OCI-LY3 (cell line): ENCODE measurements around the gene CCDC28A.

Experiments
- EZH2phosphoT487 ChIP-seq: fragments of 200-600 bp; shearing (Covaris generic); IDR thresholded peaks from 2 replicates; pipeline ENCODE4 v1.6.1; 2018; ENCODE audit warnings: antibody characterized with exemption, mixed run types, low read depth
- TF ChIP-seq, protein P1 (sequence below): fragments of 200-600, 300-600 bp; sonication (generic); IDR thresholded peaks from 2 replicates; pipeline ENCODE4 v1.5.1; 2014; ENCODE audit warnings: antibody characterized with exemption, low read length, low read depth

DNA sequence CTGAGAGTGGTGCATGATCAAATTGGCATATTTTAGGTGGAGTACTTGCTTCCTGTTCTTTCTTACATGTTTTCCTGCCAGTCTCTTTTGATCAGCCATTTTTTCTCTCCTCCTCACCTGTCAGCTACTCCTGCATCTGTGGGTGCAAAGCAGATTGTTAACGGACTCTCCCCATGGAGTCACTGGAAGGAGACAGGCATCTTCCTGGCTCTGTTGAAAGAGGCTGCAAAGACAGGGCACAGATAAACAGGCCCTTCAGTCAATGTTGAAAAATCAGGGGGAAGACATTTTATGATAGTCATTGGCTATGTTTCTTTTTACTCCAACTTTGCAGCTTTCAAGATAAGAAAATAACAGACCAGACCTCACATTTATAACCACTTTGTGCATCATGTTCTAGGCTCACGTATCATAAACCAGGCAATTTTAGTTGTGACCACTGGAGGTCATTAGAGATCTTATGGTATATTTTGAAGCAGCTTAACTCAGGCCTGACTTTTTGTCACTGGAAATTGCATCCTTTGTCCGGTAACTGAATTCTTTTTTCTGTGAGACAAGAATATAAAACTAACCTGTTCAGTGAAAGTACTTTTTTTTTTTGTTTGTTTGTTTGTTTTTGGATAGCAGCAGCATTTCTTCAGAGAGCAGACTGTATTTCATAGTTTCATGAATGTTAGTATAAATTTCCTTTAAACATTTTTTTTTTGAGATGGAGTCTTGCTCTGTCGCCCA, 42.4 kb downstream of the CCDC28A start:
- TF ChIP-seq, protein P1, sequence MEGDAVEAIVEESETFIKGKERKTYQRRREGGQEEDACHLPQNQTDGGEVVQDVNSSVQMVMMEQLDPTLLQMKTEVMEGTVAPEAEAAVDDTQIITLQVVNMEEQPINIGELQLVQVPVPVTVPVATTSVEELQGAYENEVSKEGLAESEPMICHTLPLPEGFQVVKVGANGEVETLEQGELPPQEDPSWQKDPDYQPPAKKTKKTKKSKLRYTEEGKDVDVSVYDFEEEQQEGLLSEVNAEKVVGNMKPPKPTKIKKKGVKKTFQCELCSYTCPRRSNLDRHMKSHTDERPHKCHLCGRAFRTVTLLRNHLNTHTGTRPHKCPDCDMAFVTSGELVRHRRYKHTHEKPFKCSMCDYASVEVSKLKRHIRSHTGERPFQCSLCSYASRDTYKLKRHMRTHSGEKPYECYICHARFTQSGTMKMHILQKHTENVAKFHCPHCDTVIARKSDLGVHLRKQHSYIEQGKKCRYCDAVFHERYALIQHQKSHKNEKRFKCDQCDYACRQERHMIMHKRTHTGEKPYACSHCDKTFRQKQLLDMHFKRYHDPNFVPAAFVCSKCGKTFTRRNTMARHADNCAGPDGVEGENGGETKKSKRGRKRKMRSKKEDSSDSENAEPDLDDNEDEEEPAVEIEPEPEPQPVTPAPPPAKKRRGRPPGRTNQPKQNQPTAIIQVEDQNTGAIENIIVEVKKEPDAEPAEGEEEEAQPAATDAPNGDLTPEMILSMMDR, result peak; percentile 59
- no peak for TF ChIP-seq EZH2phosphoT487
